ENCODE measurements around the gene TNFSF10.
"Not testable (repeated sequence)": the region's sequence is repeated elsewhere in the genome, so short reads cannot be mapped to it uniquely, and the experiment has no call there.

TNFSF10 gene

DNA sequence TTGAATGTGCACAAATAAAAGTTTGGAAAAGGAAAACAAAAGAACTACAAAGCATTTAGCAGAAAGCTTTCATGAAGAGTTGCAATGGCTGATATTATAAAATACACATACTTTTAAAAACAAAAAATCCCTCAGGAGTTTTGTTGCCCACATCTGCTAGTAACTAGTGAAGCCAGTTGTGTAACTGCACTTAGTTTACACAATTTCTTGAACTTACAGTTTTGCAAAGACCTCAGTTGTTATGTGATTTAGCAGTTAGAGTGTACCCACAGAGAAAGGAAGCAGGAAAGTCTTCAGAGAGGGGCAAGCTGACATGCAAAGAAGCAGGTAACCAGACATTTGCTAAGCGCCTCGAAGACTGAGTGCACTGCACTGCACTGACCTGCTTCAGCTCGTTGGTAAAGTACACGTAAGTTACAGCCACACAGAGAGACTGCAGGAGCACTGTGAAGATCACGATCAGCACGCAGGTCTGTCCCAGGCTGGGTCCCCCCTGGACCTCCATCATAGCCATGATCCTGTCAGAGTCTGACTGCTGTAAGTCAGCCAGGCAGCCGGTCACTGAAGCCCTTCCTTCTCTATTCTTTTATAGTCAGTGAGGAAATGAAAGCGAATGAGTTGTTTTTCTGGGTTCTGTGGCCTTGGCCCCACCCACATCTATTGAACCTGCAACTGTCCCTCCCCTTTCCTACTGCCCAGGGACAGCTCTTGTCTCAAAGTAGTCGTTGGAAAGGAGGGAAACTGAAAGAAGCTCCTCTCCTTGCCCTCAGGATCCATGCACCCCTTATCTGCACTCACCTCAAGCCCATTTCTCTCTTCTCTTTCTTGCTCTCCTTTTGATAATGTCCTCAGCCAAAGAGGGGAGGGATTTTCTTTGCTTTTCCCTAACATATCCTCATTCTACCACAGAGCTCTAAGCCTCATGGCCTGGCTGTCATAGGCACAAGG, at the start of gene TNFSF10:
TSS of gene TNFSF10 (minus strand) at position 560 of the 948 bp plus-strand sequence. CDS start at position 514, 46 bp downstream.
- DNase-seq = peak; percentile 70

DNA sequence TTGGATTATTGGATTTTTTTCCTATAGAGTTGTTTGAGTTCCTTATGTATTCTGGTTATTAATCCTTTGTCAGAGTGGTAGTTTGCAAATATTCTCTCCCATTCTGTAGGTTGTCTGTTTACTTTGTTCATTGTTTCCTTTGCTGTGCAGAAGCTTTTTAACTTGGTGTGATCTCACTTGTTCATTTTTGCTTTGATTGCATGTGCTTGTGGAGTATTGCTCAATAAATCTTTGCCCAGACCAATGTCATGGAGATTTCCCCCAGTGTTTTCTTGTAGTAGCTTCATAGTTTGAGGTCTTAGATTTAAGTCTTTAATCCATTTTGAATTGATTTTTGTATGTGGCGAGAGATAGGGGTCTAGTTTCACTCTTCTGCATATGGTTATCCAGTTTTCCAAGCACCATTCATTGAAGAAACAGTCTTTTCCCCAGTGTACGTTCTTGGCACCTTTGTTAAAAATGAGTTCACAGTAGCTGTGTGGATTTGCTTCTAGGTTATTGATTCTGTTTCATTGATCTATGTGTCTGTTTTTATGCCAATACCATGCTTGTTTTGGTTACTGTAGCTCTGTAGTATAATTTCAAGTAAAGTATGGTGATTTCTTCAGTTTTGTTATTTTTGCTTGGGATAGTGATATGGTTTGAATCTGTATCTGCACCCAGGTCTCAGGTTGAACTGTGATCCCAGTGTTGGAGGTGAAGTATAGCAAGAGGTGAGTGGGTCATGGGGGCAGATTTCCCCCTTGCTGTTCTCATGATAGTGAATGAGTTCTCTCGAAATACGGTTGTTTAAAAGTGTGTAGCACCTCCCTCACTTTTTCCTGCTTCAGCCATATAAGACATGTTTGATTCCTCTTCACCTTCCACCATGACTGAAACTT, 46.1 kb upstream of the TNFSF10 start:
- DNase-seq = no peak

DNA sequence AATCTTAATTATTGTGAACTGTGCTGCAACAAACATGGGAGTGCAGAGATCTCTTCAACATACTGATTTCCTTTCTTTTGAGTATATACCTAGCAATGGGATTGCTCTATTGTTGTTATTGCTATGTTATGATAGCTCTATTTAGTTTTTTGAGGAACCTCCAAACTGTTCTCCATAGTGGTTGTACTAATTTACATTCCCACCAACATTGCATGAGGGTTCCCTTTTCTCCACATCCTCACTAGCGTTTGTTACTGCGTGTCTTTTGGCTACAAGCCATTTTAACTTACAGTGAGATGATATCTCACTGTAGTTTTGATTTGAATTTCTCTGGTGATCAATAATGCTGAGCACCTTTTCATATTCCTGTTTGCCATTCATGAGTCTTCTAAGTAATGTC, 45.5 kb upstream of the TNFSF10 start:
- no peak for DNase-seq

DNA sequence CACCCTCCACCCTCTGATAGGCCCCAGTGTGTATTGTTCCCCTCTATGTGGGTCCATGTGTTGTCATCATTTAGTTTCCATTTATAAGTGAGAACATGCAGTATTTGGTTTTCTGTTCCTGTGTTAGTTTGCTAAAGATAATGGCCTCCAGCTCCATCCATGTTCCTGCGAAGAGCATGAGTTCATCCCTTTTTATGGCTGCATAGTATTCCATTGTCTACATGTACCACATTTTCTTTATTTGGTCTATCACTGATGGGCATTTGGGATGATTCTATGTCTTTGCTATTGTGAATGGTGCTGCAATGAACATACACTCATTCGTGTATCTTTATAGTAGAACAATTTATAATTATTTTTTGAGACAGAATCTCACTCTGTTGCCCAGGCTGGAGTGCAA, 43.6 kb upstream of the TNFSF10 start:
- not testable (repeated sequence) for DNase-seq

DNA sequence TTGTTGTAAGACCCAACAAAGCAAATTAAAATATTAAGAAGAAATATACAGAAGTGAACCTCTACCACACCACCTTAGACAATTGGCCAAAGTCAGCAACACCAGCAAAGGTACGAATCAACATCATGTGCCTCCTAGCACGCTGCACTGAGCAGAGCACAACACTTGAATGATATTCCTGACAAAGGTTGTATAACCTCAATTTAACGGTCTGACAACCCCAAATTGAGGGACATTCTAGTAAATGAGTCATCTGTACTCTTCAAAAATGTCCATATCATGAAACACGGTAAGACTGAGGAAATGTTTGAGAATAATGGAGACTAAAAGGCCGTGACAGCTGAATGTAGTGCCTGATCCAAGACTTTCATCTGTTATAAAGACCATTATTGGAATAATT, 41.3 kb upstream of the TNFSF10 start:
- DNase-seq = no peak

DNA sequence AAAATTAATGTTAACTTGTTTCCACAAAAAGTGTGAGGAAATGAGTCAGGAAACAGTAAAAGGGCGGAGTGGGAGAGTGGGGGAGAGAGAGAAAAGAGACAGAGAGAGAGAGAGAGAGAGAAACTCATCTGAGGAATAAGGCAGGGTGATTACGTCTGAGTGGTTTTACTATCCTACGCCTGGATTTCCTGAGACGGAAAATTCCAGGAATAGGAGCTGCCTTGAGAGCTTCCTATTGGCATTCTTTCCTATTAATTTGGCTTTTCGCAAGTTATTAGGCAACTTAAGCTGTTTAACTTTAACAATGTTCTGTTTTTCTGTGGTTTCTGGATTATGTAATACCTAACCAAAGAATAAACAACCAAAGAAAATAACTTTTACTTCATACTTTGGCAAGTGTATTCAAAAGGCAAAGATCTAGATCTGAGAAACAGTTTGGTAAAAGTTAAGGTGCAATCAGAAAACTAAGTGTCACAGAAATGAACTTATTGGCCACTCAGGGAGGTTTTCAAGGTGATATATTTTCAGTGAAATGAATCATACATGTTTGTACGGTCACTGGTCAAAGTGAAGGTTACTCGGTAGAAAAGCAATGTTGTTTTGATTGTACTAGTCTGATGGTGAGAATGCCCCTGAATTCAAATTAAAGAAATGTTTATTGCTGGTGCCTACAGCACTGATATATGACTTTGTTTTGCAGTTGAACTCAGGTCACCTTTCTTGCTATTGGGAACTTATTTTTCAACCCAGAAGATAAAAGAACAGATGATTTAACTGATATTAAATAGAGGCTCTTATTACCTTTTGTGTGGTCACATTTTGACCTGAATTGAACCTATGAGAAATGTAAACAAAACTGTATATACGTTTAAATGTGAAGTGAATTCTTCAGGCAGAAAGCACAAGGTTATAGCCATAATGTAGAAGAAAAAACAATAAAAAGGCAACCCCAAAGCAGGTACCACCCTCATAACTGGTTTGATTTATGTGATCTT, 39.9 kb upstream of the TNFSF10 start:
- DNase-seq = no peak

DNA sequence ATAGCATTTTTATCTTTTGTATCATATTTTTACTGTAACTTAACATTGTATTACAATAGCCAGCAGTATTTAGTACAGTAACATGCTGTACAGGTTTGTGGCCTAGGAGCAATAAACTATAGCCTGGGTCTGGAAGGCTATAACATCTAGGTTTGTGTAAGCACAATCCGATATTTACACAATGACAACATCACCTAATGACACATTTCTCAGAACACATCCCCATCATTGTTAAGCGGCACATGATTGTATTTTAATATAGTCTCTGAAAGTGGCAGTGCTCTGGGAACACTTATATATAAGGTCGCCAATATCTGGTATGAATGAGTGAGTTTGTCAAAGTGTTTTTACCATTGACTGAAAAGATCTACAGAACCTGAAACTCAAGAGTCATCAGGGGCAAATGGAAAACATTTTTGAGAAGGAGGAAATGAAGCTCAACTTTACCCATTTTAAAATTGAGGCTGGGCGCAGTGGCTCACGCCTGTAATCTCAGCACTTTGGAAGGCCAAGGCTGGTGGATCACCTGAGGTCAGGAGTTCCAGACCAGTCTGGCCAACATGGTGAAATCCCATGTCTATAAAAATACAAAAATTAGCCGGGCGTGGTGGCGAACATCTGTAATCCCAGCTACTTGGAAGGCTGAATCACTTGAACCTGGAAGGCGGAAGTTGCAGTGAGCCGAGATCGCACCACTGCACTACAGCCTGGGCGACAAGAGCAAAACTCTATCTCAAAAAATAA, 38.8 kb upstream of the TNFSF10 start:
- DNase-seq = no peak

DNA sequence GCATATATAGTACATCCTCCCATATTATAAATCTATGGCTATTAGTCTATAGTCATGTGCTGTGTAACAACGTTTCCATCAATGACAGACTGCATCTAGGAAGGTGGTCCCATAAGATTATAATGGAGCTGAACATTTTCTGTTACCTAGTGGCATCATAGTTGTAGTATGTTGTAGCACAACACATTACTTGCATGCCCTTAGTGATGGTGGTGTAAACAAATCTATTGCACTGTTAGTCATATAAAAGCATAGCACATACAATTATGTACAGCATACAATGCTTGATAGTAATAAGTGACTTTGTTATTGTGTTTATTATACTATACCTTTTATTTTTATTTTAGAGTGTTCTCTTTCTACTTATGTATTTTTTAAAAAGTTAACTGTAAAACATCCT, 37.4 kb upstream of the TNFSF10 start:
- no peak for DNase-seq

DNA sequence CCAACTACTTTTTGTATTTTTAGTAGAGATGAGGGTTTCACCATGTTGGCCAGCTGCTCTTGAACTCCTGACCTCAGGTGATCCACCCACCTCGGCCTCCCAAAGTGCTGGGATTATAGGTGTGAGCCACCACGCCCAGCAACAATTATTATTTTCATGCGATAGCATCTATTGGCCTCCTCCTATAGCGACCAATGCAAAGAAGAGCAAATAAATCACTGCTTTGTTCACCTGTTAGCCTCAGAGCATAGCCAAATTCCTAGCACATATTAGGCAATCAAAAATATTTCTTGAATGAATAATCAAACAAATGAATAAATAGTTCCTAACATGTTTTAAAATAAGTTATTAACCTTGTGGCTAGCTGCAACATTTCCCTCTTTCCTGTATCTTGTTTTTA, 36.8 kb upstream of the TNFSF10 start:
- DNase-seq = no peak

DNA sequence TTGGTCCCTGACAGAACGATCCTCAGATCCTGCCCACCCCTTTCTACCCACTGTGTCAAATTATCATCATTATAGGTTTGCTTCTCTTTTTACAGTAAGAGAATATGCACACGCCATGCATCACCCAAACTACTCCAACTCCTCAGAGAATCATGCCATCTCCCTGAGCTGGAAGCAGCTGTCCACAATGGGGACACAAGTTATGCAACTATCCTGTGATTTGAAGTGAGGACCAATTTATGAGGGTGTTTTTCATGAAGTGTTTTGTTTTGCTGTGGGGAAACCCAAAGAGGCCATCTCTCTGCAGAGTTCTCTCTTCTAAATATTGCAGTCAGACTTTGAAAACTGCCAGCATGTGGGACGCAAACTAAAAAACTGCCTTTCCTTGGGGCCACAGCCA, 35.8 kb upstream of the TNFSF10 start:
- no peak for DNase-seq

DNA sequence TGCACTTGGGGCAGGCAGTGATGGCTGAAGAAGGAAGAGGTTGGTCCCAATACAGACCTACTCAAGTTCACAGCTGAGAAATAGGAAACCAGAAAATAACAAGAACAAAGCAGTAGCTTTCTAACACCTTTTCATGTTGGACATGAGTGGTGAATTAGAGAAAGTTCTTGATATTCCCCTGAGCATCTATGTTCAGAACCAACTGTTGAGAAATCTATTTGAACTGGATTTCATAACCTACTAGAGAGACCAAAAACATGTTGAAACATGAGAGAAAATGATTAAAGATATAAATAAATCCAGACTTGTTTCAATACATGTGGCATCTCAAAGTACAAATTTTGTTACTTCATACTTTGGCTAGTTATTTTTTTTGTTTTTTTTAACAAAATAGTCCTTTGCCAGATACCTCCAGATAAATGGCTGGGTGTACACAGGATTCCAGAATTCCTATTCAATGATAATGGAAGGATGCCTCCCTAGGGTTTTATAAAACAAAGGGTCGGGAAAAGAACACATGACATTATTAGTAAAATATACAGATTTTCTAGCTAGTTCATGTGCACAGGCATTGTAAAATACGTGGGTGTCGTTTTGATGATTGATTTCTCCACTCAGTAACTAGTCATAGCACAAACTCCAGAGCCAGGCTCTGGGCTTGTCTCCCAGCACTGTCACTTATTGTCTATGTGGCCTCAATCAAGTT, 34.4 kb upstream of the TNFSF10 start:
- DNase-seq = no peak

DNA sequence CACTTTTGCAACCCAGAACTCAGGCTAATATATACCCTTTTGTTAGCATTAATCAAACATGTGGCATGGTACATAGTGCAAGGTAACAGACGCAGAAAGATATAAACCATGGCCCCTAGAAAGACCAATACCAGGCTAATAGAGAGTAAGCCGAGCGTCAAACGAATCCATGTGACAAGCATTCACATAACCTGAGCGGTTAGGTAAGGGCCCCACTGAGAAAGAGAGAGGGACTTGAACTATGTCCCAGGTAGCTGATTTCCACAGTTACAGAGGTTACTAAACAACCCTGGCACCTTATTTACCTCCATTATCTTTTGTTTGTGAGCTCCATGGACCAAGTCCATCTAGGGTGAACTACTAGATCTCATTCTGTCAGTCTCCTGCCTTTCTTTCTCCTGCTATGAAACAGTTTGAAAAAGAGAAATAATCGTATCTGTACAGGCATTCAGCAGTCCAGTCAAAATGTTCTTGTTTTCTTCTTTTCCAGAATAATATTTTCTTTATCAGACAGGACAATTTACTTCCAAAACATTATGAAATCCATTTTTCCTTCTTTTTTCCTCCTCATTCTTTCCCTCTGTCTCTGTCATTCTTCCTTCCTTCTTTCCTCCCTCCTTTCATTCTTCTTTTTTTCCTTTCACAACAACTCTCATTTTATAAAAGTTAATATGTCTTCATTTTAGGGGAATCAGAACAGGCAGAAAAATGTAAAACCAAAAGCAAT, 30.5 kb upstream of the TNFSF10 start:
- DNase-seq = no peak

DNA sequence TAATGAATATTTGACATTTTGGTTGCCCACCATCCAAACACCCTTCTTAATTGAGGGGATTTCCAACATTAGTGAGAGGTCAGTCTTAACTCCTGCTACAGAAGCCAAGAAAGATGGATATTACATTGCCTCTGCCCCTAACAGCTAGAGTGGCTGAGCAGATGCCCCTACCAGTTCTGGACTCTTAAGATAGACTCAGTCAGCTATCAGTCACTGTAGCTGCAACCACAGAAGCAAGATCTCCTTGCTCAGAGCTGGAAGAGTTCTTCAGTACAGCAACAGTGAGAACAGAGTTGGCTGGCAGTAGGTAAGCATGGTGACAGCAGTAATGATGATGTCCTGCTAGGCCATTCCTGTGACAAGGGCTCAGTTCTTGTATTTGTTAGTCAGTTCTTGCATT, 29.4 kb upstream of the TNFSF10 start:
- no peak for DNase-seq

DNA sequence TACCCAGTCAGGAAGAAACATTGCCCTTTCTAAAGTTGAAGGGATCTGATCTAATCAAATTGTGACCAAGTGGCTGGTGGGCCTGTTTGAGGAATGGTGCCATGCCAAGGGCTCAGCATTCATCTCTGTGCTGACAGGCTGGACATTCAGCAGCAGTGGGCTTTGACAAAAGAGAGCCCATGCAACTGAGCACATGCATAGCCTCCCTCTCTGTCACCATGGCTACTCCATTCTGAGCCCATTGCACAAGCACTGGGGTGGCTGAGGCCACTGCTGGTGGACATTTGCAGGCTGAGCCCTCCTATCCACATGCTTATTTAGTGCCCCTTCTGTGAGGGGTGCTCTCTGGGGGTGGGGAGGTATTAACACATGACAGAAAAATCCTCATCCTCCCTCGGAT, 28.6 kb upstream of the TNFSF10 start:
- DNase-seq = no peak

DNA sequence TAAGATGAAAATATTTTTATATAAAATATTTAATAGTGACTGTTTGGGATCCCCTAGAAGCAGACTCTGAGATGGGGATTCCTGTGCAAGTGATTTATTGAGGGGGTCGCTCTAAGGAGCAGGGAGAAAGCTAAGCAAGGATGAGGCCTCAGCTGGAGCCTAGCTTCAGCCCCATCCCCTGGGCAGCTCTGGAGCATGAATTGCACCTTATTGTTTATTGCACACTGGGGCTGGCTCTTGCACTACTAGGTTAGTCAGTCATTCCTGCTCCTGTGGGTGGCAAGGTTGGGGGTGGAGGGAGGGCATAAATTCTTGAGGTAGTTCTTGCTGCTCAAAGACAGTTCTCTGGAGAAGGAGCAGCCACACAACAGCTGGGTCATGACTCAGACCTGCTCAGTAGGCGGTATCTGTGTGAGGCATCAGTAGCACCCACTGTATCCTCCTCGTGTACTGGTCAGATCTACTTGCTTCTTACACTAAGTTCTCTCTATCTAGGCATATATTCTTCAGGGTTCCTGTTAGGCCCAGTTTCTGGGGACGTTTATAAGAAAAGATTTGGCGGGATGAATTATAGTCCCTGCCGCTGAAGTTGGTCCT, 27.2 kb upstream of the TNFSF10 start:
- no peak for DNase-seq

DNA sequence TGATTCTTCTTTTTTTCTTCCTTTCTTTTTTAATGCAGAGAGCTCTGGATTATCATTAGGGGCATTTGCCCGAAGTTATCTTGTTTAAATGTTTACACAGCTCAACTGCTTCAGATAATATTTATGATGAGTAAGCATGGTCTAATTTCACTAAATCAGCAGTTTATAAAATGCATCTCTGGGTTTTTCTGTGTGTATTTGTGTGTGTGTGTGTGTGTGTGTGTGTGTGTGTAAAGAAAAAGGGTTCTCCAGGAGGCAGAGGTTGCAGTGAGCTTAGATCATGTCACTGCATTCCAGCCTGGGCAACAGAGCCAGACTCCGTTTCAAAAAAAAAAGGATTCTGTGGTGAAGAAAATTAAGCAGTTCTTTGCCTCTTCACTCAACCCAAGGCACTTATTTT, 25.9 kb upstream of the TNFSF10 start:
- DNase-seq = no peak

DNA sequence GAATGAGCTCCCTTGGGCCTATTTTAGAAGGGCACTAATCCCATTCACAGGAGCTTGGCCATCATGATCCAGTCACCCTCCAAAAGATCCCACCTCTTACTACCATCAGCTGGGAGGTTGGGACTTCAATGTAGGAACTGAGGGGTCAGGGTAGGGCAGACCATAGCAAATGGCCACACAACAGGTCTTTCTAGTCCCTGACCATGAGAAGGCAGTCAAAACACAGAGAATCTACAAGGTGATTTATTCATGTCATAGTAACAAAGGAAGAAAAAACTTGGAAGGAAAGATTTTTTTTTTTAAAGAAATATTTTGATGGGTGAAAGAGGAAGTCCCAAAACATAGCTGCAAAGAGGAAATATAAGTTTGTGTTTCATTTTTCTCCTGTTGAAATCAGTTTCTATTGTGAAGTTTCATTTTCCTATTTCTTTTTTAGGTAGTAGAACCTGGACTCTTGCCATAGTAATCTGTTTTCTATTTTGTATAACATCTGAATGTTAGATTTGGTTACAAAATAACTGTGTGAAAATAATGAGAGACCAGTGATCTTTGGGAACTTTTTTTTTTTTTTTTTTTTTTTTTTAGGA, 23.5 kb upstream of the TNFSF10 start:
- DNase-seq = no peak

DNA sequence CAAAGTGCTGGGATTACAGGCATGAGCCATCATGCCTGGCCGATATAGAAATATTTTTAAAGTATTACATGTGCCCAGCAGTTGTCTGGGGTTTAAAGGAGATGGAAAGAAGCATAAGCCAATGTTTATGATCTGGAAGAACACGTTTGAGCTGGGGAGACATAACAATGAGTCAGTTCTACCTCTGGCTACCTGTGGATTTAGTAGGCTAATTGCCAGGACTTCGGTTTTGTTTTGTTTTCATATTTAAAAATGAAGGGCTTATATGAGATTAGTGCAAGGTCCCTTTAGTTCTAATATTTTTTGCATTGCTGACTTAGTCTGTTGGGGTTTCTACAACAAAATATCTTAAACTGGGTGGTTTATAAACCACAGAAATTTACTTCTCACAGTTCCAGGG, 22.9 kb upstream of the TNFSF10 start:
- no peak for DNase-seq

DNA sequence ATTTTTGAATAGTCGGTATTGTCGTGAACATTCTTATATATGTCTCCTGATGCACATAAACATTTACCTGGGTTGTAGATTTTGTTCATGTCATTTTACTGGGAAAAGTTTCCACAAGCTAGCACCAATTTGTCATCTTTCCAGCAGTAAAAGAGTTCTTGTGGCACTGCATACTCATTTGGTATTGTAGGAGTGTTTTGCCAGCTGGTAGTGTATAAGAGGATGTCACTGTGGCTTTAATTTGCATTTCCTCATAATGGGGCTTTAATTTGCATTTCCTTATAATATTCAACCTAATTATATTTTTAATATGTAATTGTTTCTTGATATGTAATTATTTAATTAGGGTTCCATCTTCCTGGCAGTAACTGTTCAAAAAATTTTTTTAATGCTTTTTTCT, 21.2 kb upstream of the TNFSF10 start:
- no peak for DNase-seq

DNA sequence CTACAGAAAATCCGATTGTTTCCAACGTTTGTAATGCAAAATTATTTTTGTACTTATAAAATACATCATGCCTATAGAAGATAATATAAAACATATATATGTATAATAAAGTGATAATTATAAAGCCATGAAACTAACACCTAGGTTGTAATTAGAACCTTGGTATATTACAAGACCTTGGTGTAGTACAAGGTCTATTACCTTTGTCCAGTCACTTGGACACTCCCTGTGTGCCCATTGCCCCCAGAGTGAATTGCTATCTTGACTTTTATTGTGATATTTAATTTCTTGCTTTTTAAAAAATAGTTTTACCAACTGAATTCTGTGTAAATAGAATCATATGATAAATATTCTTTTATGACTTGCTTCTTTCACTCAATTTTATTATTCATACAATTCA, 20.7 kb upstream of the TNFSF10 start:
- DNase-seq = no peak
